Fibroblast of skin of scalp (primary cell): ENCODE measurements around the gene DHX57.

Experiments
- DNase-seq: peaks from one replicate; pipeline ENCODE4 v3.0.0-alpha.2; 2013

Gene DHX57

GRCh38 chr2:38750891-38751595, 124.7 kb downstream of the DHX57 start, which contains the start of gene SRSF7:
Gene SRSF7 (minus strand): TSS chr2:38751361. CDS start chr2:38751256, 105 bp downstream.
- DNase-seq: peak; percentile 99

GRCh38 chr2:38750011-38750890, 125.5 kb downstream of the DHX57 start:
- peak; percentile 47 for DNase-seq

DNA sequence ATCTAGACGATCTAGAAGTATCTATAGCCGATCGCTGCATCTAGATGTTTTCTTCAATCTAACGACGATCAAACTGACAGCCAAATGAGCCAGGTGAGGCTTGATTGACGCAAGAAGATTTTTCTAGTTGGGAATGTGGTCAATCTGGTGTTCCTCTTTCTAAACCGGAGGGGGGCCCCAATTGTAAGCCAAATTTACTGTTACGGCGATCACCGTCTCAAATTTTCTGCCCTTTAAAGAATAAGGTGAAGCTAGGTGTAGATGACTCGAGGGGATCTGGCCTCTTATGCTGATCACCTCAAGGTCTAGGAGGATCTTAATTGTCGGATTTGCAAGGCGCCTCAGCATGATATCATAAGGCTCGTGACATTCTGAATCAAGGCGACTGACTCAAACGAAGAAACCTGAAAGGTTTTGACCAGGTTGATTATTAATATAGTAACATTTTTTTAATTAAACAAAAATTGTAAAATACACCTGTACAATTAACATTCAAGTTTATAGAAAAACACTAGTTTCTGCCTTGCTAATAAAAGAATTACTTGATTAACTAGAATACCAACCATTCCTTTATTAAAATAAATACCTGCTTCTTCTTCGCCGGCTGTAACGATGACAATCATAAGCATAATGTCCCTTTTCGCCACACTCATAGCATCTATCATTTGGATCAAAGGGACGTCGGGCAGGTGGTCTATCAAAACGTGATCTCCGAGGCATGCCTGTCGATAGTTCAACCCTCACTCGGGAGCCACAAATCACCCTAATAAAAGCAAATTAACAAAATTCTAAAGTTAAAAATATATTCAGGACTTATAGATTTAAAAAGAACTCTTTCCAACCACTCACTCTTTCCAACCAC, 126.6 kb downstream of the DHX57 start:
- no peak for DNase-seq

GRCh38 chr2:38748391-38748790, 127.3 kb downstream of the DHX57 start:
- no peak for DNase-seq

DNA sequence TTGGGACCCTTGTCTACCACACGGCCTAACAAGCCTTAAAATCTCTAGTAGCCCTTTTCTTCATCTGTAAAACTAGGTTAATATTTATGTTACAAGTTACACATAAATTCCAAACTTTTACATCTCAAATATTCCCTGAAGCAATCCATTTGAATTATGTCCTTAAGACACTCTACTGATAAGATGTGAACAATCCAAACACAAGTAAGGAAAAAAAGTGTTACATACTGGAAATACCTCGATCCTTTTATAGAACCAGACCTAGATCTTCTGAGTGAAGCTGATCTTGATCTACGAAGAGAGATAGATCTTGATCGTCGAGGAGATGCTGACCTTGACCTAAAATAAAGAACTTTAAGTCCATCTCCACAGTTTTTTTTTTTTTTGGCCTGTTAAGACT, 127.9 kb downstream of the DHX57 start:
- no peak for DNase-seq
